ENCODE data around the gene GALR2. TPM values are rescaled to one million over a fixed set of nuclear protein-coding genes. Genes with fewer than 3 reads are reported as not detected.
"Not testable (repeated sequence)": the region's sequence is repeated elsewhere in the genome, so short reads cannot be mapped to it uniquely, and the experiment has no call there.

Gene GALR2
- total RNA-seq, 1 donor from 2014 or later, result 0.94 TPM

- no peak for DNase-seq (ENCODE audit: extremely low spot score, unreplicated experiment)
- Mint-ChIP-seq H3K36me3 (no peaks in the 10 kb centered on the region), H3K4me3 (peak overlapping the region; percentile 74), H3K4me1 (ENCODE audit: unreplicated experiment) (peaks cover 9% of the 10 kb centered on the region), H3K27me3 (peaks cover 78% of the 10 kb centered on the region), H3K9me3 (no peaks in the 10 kb centered on the region), H3K27ac (no peak overlapping the region)
- TF ChIP-seq CTCF (conservative IDR thresholded peaks at IDR 0.05), result no peak
These were observed 2.4 kb downstream of the GALR2 start for GRCh38 chr17:76076765-76077583.

GRCh38 chr17:76077584-76078110 lies 3.1 kb downstream of the GALR2 start:
- TF ChIP-seq CTCF (conservative IDR thresholded peaks at IDR 0.05), result no peak
- H3K27me3 Mint-ChIP-seq, result peaks cover 78% of the 10 kb centered on the region
- DNase-seq (ENCODE audit: extremely low spot score, unreplicated experiment), result no peak
- H3K4me1 Mint-ChIP-seq (ENCODE audit: unreplicated experiment), result peaks cover 13% of the 10 kb centered on the region
- no peaks in the 10 kb centered on the region for H3K9me3 Mint-ChIP-seq
- H3K27ac Mint-ChIP-seq, result no peak overlapping the region
- no peaks in the 10 kb centered on the region for H3K36me3 Mint-ChIP-seq
- H3K4me3 Mint-ChIP-seq, result no peak overlapping the region

GRCh38 chr17:76078370-76078769 lies 3.8 kb downstream of the GALR2 start:
- peaks cover 78% of the 10 kb centered on the region for H3K27me3 Mint-ChIP-seq
- H3K4me1 Mint-ChIP-seq (ENCODE audit: unreplicated experiment), result peaks cover 16% of the 10 kb centered on the region
- not testable (repeated sequence) for DNase-seq (ENCODE audit: extremely low spot score, unreplicated experiment); H3K36me3 Mint-ChIP-seq; H3K9me3 Mint-ChIP-seq
- peak overlapping the region; percentile 43 for H3K27ac Mint-ChIP-seq
- H3K4me3 Mint-ChIP-seq, result peak overlapping the region; percentile 49

- H3K36me3 Mint-ChIP-seq, result no peaks in the 10 kb centered on the region
- DNase-seq (ENCODE audit: extremely low spot score, unreplicated experiment), result no peak
- no peak for TF ChIP-seq CTCF (conservative IDR thresholded peaks at IDR 0.05)
- H3K4me1 Mint-ChIP-seq (ENCODE audit: unreplicated experiment), result peaks cover 16% of the 10 kb centered on the region
- peak within 1 kb of the TSS; percentile 49 for H3K4me3 Mint-ChIP-seq
- H3K27me3 Mint-ChIP-seq, result peaks cover 71% of the 10 kb centered on the region
- peak within 1 kb of the TSS; percentile 43 for H3K27ac Mint-ChIP-seq
- no peaks in the 10 kb centered on the region for H3K9me3 Mint-ChIP-seq
These were observed 4.4 kb downstream of the GALR2 start, which contains the start of gene ZACN for GRCh38 chr17:76078860-76079534. Gene ZACN, plus strand, starts transcription at chr17:76079182. Its CDS starts 83 bp downstream, at chr17:76079265.

GRCh38 chr17:76079535-76079955 lies 5.0 kb downstream of the GALR2 start:
- no peak overlapping the region for H3K4me3 Mint-ChIP-seq
- DNase-seq (ENCODE audit: extremely low spot score, unreplicated experiment), result no peak
- H3K4me1 Mint-ChIP-seq (ENCODE audit: unreplicated experiment), result peaks cover 16% of the 10 kb centered on the region

More at GRCh38 chr17:76079535-76079955, 5.0 kb downstream of the GALR2 start:
- H3K27ac Mint-ChIP-seq, result no peak overlapping the region
- H3K36me3 Mint-ChIP-seq, result peaks cover 2% of the 10 kb centered on the region
- H3K27me3 Mint-ChIP-seq, result peaks cover 68% of the 10 kb centered on the region
- TF ChIP-seq CTCF (conservative IDR thresholded peaks at IDR 0.05), result no peak
- H3K9me3 Mint-ChIP-seq, result no peaks in the 10 kb centered on the region

Measured in type B pancreatic cell (in vitro differentiated cells).